ENCODE results near the gene GM2A. TPM values are rescaled to one million over a fixed set of nuclear protein-coding genes. Genes with fewer than 3 reads are reported as not detected.

The GM2A gene
- total and polyA plus RNA-seq, 2 of the 13 experiments (the other 11 are each of a cell fraction or from before 2014, with no cell fraction given): 14.6 to 29.6 TPM

GRCh38 chr5:151225475-151225874, 27.5 kb upstream of the GM2A start:
- Histone ChIP-seq H3K27me3 (ENCODE audit: control insufficient read depth in 1 of 2, insufficient read depth in 2 of 2, low read length in 2 of 2) (peaks cover 0 to 1% of the 10 kb centered on the region in 2 experiments; a peak in 2 of 5 replicates), H3K4me1 (ENCODE audit: insufficient read depth, low read length) (peaks cover 29% of the 10 kb centered on the region), H3K79me2 (ENCODE audit: insufficient read depth, low read length) (no peaks in the 10 kb centered on the region), H3K4me2 (ENCODE audit: low read depth, low read length) (no peak overlapping the region), H4K20me1 (ENCODE audit: insufficient read depth, low read length) (no peaks in the 10 kb centered on the region), H3K9me3 (ENCODE audit: low read length) (no peaks in the 10 kb centered on the region), H2AFZ (ENCODE audit: low read length) (no peak overlapping the region), H3K27ac (ENCODE audit: extremely low read length, insufficient read depth, low read length) (no peak overlapping the region), H3K4me3 (replicated peaks in 1 of 3; ENCODE audit: insufficient read depth in 1 of 3, low read depth in 2 of 3, low read length in 3 of 3) (no peak overlapping the region), H3K9ac (ENCODE audit: insufficient read depth, low read depth, low read length) (no peak overlapping the region), H3K36me3 (replicated peaks in 1 of 2; ENCODE audit: control insufficient read depth in 1 of 2, insufficient read depth in 2 of 2, low read length in 2 of 2) (no peaks in the 10 kb centered on the region)
- peak; percentile 46 for TF ChIP-seq MAFF (IDR thresholded peaks at IDR 0.05; ENCODE audit: low read depth, low read length)
- TF ChIP-seq KMT2B (CRISPR knock-in tag; IDR thresholded peaks at IDR 0.05): no peak
- TF ChIP-seq MAFK (conservative IDR thresholded peaks at IDR 0.05 in 1 of 2, IDR thresholded peaks at IDR 0.05 in 1 of 2; ENCODE audit: low read length in 2 of 2): peak; percentile 42 to 75; a peak in 3 of 4 replicates
- TF ChIP-seq RNF2 (conservative IDR thresholded peaks at IDR 0.05; ENCODE audit: low read depth): no peak
- no TSS peak for BruUV-seq (replicated peaks)
- FAIRE-seq: no peak
- ChIA-PET POLR2A (interaction anchor here (0.7 kb wide), 1 partner anchor 9 kb away, joined by 3 read pairs; no protein-coding TSS in a partner anchor), CTCF (ENCODE audit: low intra/inter-chr PET ratio, low total read pairs) (no interaction called here)
- in situ Hi-C loops (cut with HindIII; ENCODE audit: extremely low pct_ligation_motif_present, low pct_unique_long_range_greater_than_20kb): no loop called here
- ATAC-seq: no peak
- intact Hi-C loops (cut with micrococcal nuclease; ENCODE audit: unreplicated experiment): loop anchor here (10.0 kb wide), 1 partner anchor 221 kb away; no protein-coding TSS in a partner anchor
- DNase-seq (ENCODE audit: low spot score): no peak
- 28% methylated on average over 5 of the region's 5 CpGs for WGBS (ENCODE audit: low lambda C conversion rate)

- intact Hi-C loops (cut with micrococcal nuclease; ENCODE audit: unreplicated experiment): loop anchor here (10.0 kb wide), 1 partner anchor 223 kb away; no protein-coding TSS in a partner anchor
- H3K36me3 ChIP-seq (replicated peaks in 1 of 2; ENCODE audit: control insufficient read depth in 1 of 2, insufficient read depth in 2 of 2, low read length in 2 of 2): no peaks in the 10 kb centered on the region
- H3K9ac ChIP-seq (ENCODE audit: insufficient read depth, low read depth, low read length): no peak overlapping the region
- CTCF ChIA-PET (ENCODE audit: low intra/inter-chr PET ratio, low total read pairs): no interaction called here
- no peak overlapping the region for H3K27ac ChIP-seq (ENCODE audit: extremely low read length, insufficient read depth, low read length)
- H4K20me1 ChIP-seq (ENCODE audit: insufficient read depth, low read length): no peaks in the 10 kb centered on the region
- DNase-seq (ENCODE audit: low spot score) (no peak), FAIRE-seq (no peak), ATAC-seq (no peak)
- in situ Hi-C loops (cut with HindIII; ENCODE audit: extremely low pct_ligation_motif_present, low pct_unique_long_range_greater_than_20kb): no loop called here
- H3K27me3 ChIP-seq (ENCODE audit: control insufficient read depth in 1 of 2, insufficient read depth in 2 of 2, low read length in 2 of 2): peaks cover 0 to 1% of the 10 kb centered on the region in 2 experiments; a peak in 2 of 5 replicates
- no peak overlapping the region for H3K4me3 ChIP-seq (replicated peaks in 1 of 3; ENCODE audit: insufficient read depth in 1 of 3, low read depth in 2 of 3, low read length in 3 of 3)
- no TSS peak for BruUV-seq (replicated peaks)
- no peaks in the 10 kb centered on the region for H3K79me2 ChIP-seq (ENCODE audit: insufficient read depth, low read length)
- 38% methylated on average over 6 of the region's 6 CpGs for WGBS (ENCODE audit: low lambda C conversion rate)
- TF ChIP-seq ZNF12 (CRISPR knock-in tag; IDR thresholded peaks at IDR 0.05): peak; percentile 77; the same call in 1 of the 2 replicates
- TF ChIP-seq ARNTL (CRISPR knock-in tag; IDR thresholded peaks at IDR 0.05): no peak
- no peak overlapping the region for H2AFZ ChIP-seq (ENCODE audit: low read length)
- POLR2A ChIA-PET: no interaction called here
- no peak overlapping the region for H3K4me2 ChIP-seq (ENCODE audit: low read depth, low read length)
- H3K4me1 ChIP-seq (ENCODE audit: insufficient read depth, low read length): peaks cover 4% of the 10 kb centered on the region
- no peaks in the 10 kb centered on the region for H3K9me3 ChIP-seq (ENCODE audit: low read length)
Observed at GRCh38 chr5:151227918-151228447, 25.0 kb upstream of the GM2A start.
